OCI-LY7 (cell line): ENCODE data around the gene LRRC74A.

Source experiments
- EZH2phosphoT487 ChIP-seq: fragments of 200-600 bp; sonication (generic); IDR thresholded peaks from 2 replicates; pipeline ENCODE4 v1.6.1; 2018; ENCODE audit warnings: low read depth, borderline replicate concordance, mild to moderate bottlenecking, mixed run types, antibody characterized with exemption, low read length, moderate library complexity, mixed read lengths
- TF ChIP-seq, protein P1 (sequence below): fragments of 200-600 bp; sonication (generic); conservative IDR thresholded peaks from 2 replicates; pipeline ENCODE4 v1.5.1; 2014; ENCODE audit warnings: mild to moderate bottlenecking, antibody characterized with exemption, low read length, moderate library complexity, mixed read lengths

DNA sequence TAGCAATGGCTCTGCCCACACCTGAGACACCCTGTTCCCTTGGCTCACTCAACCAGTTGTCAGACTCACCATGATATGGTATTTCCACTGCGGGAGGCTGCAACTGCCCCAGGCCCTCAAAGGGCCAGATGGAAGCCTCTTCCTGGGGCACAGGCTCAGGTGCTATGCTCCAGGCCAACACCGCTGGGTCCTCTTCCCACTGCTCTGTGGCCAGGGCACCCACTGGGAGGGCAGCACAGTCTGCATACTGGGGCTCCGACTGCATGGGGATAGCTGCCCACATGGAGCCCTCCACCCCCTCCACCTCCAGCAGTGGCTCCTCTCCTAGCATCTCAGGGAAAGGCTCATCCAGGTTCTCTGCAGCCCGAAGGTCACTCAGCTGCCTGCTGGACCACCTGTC is 17.2 kb upstream of the LRRC74A start:
- TF ChIP-seq, protein P1, sequence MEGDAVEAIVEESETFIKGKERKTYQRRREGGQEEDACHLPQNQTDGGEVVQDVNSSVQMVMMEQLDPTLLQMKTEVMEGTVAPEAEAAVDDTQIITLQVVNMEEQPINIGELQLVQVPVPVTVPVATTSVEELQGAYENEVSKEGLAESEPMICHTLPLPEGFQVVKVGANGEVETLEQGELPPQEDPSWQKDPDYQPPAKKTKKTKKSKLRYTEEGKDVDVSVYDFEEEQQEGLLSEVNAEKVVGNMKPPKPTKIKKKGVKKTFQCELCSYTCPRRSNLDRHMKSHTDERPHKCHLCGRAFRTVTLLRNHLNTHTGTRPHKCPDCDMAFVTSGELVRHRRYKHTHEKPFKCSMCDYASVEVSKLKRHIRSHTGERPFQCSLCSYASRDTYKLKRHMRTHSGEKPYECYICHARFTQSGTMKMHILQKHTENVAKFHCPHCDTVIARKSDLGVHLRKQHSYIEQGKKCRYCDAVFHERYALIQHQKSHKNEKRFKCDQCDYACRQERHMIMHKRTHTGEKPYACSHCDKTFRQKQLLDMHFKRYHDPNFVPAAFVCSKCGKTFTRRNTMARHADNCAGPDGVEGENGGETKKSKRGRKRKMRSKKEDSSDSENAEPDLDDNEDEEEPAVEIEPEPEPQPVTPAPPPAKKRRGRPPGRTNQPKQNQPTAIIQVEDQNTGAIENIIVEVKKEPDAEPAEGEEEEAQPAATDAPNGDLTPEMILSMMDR = no peak
- no peak for TF ChIP-seq EZH2phosphoT487
